ENCODE results near the gene CCDC89. TPM values are rescaled to one million over a fixed set of nuclear protein-coding genes. Genes with fewer than 3 reads are reported as not detected.

The CCDC89 gene
- total and polyA plus RNA-seq, 2 of the 4 experiments (the other 2 are of a cell fraction): 4.0 to 7.9 TPM

- TF ChIP-seq CTCF (conservative IDR thresholded peaks at IDR 0.05; ENCODE audit: low read depth, low read length): no peak
Observed at GRCh38 chr11:85682330-85683305, 3.4 kb downstream of the CCDC89 start (continued).

GRCh38 chr11:85680897-85681296 is 5.1 kb downstream of the CCDC89 start:
- ATAC-seq (ENCODE audit: low read depth) (no peak), DNase-seq (no peak)
- H4K5ac ChIP-seq (ENCODE audit: low read depth, low read length): no peak overlapping the region
- no peak overlapping the region for H3K23ac ChIP-seq (ENCODE audit: low read depth, low read length)
- ChIA-PET POLR2A (ENCODE audit: unreplicated experiment) (no interaction called here), CTCF (interaction anchor here (0.6 to 2.3 kb wide), 2 partner anchors 12 to 18 kb away, joined by 3 to 8 read pairs; no protein-coding TSS in a partner anchor)
- no peak overlapping the region for H2AFZ ChIP-seq (replicated peaks; ENCODE audit: low read length, poor library complexity)
- peaks cover 2% of the 10 kb centered on the region; the same call in 1 of the 2 replicates for H3K4me1 ChIP-seq (ENCODE audit: control insufficient read depth, insufficient read depth, low read length)
- no peak overlapping the region for H3K4me2 ChIP-seq (ENCODE audit: low read depth, low read length)
- H3K18ac ChIP-seq (ENCODE audit: low read depth, low read length): no peak overlapping the region
- H2BK15ac ChIP-seq (ENCODE audit: low read depth, low read length): no peak overlapping the region
- 80% methylated on average over 1 of the region's 1 CpG; no CpG with 5 or more reads in 1 of the 2 experiments for WGBS, 2 experiments (ENCODE audit: extremely low coverage in 2 of 2, insufficient read length in 1 of 2)
- H3K9me1 ChIP-seq (ENCODE audit: insufficient read depth, low read length): no peaks in the 10 kb centered on the region; the same call in 1 of the 2 replicates
- H3K79me1 ChIP-seq (ENCODE audit: low read depth in 1 of 2, low read length in 2 of 2): peaks cover 6 to 14% of the 10 kb centered on the region in 2 experiments
- no peak overlapping the region for H4K91ac ChIP-seq (ENCODE audit: insufficient read depth, low read depth, low read length)
- no peaks in the 10 kb centered on the region for H4K20me1 ChIP-seq (ENCODE audit: insufficient read depth, low read length)
- no peak overlapping the region for H2BK120ac ChIP-seq (ENCODE audit: low read depth, low read length)
- H3K9ac ChIP-seq (ENCODE audit: low read depth, low read length): no peak overlapping the region
- BruUV-seq (replicated peaks): no TSS peak
- H3K9me3 ChIP-seq (ENCODE audit: control insufficient read depth, insufficient read depth, low read length): no peaks in the 10 kb centered on the region
- in situ Hi-C loops (cut with MboI; ENCODE audit: low sequenced_read_pairs) (loop anchor here (10.0 to 25.0 kb wide), 2 partner anchors 144 to 606 kb away; no protein-coding TSS in a partner anchor), intact Hi-C loops (cut with micrococcal nuclease) (no loop called here), dilution Hi-C loops (cut with HindIII; ENCODE audit: low sequenced_read_pairs, unreplicated experiment) (no loop called here)
- no peak overlapping the region for H4K8ac ChIP-seq (ENCODE audit: low read depth in 2 of 2, low read length in 2 of 2)
- no peak overlapping the region for H3K14ac ChIP-seq (replicated peaks; ENCODE audit: low read depth, low read length)
- H2AK9ac ChIP-seq (replicated peaks; ENCODE audit: low read depth, low read length, poor library complexity): no peak overlapping the region
- H3K36me3 ChIP-seq (ENCODE audit: control insufficient read depth, insufficient read depth, low read length): no peaks in the 10 kb centered on the region
- H2BK20ac ChIP-seq (ENCODE audit: low read depth, low read length): no peak overlapping the region
- H3K56ac ChIP-seq (ENCODE audit: extremely low read depth, insufficient read depth, low read length): no peak overlapping the region
- H3K4me3 ChIP-seq (ENCODE audit: insufficient read depth, low read depth, low read length): no peak overlapping the region
- H2AK5ac ChIP-seq (ENCODE audit: low read depth, low read length): no peak overlapping the region
- H3K4ac ChIP-seq (ENCODE audit: low read depth, low read length): no peak overlapping the region
- no peaks in the 10 kb centered on the region for H3K27me3 ChIP-seq (ENCODE audit: control insufficient read depth, insufficient read depth, low read length)
- no peak overlapping the region for H3K27ac ChIP-seq (ENCODE audit: insufficient read depth, low read length)
- no peak overlapping the region for H2BK5ac ChIP-seq (ENCODE audit: low read depth, low read length, poor library complexity, severe bottlenecking)
- TF ChIP-seq NFE2L2 (IDR thresholded peaks at IDR 0.05; ENCODE audit: low read depth, low read length) (no peak), ELK1 (IDR thresholded peaks at IDR 0.05; ENCODE audit: borderline replicate concordance, low read depth, low read length) (no peak), RFX5 (IDR thresholded peaks at IDR 0.05; ENCODE audit: low read depth, low read length) (no peak), MAFK (IDR thresholded peaks at IDR 0.05; ENCODE audit: low read depth, low read length) (no peak), MAZ (IDR thresholded peaks at IDR 0.05; ENCODE audit: borderline replicate concordance, low read depth, low read length) (no peak), USF2 (IDR thresholded peaks at IDR 0.05; ENCODE audit: low read depth, low read length) (no peak), CTCF (conservative IDR thresholded peaks at IDR 0.05; ENCODE audit: low read depth, low read length) (no peak)

All from IMR-90 (cell line).